ENCODE results near the gene SLC16A1. TPM values are rescaled to one million over a fixed set of nuclear protein-coding genes. Genes with fewer than 3 reads are reported as not detected.
"Not testable (repeated sequence)": the region's sequence is repeated elsewhere in the genome, so short reads cannot be mapped to it uniquely, and the experiment has no call there.

Gene SLC16A1, protein sequence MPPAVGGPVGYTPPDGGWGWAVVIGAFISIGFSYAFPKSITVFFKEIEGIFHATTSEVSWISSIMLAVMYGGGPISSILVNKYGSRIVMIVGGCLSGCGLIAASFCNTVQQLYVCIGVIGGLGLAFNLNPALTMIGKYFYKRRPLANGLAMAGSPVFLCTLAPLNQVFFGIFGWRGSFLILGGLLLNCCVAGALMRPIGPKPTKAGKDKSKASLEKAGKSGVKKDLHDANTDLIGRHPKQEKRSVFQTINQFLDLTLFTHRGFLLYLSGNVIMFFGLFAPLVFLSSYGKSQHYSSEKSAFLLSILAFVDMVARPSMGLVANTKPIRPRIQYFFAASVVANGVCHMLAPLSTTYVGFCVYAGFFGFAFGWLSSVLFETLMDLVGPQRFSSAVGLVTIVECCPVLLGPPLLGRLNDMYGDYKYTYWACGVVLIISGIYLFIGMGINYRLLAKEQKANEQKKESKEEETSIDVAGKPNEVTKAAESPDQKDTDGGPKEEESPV
- polyA plus RNA-seq (2013, experiment 1 of 2; ENCODE audit: insufficient read length) = 77.9 TPM
- 71.7 TPM for polyA plus RNA-seq (2013, experiment 2 of 2; ENCODE audit: insufficient read length)

DNA sequence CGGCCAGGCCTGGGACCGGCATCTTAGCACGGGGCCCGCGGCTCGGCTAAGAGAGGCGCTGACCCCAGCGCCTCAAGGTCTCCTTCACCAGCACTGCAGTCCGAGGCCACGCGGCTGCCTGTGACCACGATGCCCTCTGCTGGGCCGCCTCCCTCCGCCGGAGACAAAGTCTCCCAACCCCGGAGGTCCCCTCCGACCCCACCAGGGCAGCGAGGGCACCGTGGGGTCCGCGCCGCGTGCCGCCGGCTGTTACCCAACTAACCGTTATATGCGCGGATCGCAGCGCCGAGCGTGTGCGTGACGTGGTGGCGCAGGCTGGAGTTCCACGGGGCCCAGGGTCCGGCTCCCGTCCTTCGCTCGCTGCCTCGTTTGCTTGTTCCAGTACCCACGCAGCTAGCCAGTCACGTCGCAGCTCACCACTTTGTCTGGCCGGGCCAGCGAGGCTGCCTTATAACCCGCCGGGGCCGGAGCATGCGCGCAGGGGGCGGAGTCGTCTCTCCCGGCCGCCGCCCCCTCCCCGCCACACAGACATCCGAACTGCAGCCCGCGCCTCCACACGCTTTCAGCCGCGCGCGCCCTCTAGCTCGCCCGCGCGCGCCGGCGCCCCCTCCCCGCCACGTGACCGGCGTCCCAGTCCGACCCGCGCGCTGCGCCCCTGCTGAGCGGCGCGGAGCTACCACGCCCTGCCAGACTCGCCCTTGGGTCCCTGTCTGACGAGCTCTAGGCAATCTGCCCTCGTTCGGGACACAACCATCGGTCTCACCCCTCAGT, at the start of gene SLC16A1:
TSS of gene SLC16A1 (minus strand) at position 424 of the 771 bp plus-strand sequence. CDS start 26,888 bp downstream, outside the sequence.
- peak; percentile 95 for DNase-seq

- no peak for DNase-seq
Measured at GRCh38 chr1:113003751-113004690, 48.0 kb upstream of the SLC16A1 start.

GRCh38 chr1:113002297-113002696, 46.3 kb upstream of the SLC16A1 start:
- no peak for DNase-seq

DNA sequence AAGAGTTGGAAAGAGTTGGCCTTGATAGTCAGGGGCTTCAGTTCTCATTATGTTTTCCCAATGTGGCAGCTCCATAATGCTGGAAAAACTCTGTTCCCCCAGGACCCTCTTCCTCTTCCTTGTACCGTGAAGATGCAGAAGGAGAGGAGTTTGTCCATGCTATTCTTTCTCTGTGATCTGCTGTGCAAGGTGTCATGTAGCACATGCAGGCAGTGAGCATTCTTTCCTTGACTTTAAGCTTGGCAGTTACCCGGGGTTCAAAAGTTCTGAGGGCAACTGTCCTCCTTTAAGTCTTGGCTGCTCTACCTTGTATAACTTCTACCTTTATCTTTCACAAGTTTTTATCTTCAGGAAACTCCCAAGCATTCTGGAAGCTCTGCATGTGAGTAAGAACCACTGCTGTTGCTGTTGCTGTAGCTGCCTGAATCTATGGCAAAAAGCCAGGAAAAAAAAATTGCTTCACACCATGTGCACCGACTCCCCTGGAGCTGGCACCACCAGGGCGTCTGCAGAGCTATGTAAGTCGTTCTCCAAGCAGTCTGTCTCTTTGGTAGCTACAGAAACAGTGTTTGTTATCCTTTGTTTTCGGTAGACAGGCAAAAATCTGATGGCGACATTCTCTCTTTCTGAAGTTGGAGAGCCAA, 42.7 kb upstream of the SLC16A1 start:
- peak; percentile 49 for DNase-seq

GRCh38 chr1:112997781-112998180, 41.8 kb upstream of the SLC16A1 start:
- no peak for DNase-seq

DNA sequence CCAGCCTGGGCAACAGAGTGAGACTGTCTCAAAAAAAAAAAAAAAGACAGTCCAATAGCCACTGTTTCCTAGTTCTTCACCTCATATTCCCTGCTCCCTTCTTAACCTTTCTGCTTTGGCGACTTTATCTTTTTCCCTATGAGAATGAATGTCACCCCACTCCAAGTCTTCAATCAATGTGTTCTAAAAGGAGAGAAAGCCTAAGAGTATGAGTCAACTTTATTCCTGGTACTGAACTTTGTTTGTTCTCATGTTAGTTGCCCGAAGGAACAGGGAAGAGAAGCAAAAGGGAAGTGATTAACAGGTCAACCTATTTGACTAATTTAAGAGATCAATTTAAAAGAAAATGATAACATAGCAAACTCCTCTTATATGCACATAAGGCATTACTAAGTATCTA, 39.9 kb upstream of the SLC16A1 start:
- no peak for DNase-seq

GRCh38 chr1:112995021-112995420, 39.0 kb upstream of the SLC16A1 start:
- DNase-seq = not testable (repeated sequence)

DNA sequence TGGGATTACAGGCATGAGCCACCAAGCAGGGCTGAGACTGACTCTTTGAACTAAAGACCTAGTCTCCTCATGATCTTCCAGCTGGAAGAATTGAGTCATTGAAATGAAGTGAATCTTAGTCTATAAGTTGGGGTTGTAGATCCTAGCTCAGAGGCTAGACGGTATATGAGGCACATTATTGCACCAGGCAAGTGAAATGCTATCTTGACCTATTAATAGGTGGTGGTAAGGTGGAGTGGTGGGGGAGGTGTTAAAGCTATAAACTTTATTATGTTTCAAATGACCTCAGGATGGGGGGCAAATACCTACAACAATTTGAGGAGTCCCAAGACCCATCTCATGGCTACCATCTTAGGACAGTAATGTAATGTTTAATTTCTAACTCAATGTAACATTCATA, 36.8 kb upstream of the SLC16A1 start:
- DNase-seq = no peak

- DNase-seq = no peak
Measured at GRCh38 chr1:112991402-112992120, 35.6 kb upstream of the SLC16A1 start.

GRCh38 chr1:112990271-112990670, 34.3 kb upstream of the SLC16A1 start:
- no peak for DNase-seq

DNA sequence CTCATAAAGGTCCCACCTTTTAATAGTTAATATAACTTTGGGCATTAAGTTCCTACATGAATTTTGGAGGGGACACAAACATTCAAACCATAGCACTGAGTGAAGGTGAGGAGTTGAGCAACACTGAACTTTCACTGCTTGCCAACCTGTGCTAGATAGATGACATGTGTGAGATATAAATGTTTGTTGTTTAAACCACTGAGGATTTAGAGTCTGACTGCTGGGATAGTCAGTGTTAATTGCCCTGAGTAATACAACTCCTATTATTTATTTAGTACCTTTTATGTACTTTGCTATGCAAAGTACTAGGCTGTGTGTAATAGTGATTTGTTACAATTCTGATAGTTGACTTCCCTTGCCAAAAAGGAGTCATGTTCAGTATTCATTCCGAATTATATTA, 32.4 kb upstream of the SLC16A1 start:
- no peak for DNase-seq

DNA sequence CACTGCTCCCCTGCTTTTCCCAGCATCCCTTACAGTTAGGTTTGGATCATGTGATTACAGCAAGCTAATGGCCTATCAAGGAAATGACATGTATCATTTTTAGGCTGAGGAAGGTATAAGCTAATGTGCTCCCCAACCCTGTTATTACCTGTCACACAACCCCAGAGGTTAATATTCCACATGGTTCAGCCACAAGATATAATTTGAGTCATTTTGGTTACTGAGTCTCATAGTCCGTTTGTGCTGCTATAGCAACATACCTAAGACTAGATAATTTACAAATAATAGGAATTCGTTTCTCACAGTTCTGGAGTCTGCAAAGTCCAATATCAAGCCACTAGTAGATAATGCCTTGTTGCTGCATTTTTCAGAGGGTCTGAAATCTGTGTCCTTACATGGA, 29.1 kb upstream of the SLC16A1 start:
- DNase-seq = no peak

GRCh38 chr1:112983537-112984131, 27.6 kb upstream of the SLC16A1 start:
- DNase-seq = no peak

DNA sequence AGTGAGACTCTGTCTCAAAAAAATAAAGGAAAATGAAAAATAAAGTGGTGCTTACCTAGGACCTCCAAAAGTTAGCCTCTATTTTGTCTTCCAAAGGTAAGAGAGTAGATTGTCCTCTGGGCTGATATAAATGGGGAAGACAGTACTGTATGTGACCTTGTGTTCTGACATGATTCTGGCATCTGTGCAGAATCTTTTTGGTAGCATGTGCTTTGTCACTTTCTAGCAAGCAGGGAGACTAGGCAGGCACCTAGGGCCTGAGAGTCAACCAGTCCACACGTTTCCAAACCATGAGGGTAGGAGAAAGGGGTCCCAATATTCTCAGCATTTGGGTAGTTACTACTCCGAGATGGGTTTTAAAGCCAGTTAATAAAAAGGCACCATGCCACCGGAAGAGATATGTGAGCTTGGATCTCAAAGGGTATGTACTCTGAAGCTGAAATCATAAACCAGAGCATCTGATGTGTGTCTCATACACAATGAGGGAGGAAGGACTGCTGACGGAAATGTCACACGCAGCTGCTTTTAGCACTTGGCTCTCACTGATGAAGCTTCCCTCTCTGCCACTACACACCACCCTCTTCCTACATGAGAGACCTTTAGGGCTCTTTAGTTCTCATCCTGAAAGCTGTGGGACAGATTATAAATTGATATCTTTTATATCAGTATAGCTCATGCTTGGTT, 27.0 kb upstream of the SLC16A1 start:
- no peak for DNase-seq

DNA sequence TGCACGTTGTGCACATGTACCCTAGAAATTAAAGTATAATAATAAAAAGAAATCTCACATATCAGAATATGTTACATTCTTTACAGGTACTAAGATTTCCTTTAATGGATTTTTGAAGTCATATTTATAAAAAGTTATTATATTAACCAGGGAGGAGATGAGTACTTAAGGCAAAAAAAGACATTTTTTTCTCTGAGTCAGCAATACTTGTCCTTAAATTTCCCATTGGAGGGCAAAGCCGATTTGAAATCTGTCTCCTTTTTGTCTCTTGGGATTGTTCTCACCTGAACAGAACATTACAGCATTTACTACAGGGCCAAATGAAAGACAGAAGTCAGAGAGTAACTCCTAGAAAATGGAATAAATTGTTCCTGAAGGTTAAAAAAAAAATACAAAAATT, 26.3 kb upstream of the SLC16A1 start:
- DNase-seq = no peak

DNA sequence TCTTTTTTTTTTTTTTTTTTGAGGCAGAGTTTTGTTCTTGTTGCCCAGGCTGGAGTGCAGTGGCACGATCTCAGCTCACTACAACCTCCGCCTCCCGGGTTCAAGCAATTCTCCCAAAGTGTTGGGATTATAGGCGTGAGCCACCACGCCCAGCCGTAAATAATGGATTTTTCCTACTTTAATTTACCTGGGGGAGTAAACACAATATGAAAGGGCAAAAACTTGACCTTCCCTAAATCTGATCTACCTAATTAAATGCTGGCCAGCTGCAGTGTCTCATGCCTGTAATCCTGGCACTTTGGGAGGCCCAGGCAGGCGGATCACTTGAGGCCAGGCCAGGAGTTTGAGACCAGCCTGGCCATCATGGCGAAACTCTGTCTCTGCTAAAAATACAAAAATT, 25.8 kb upstream of the SLC16A1 start:
- not testable (repeated sequence) for DNase-seq

DNA sequence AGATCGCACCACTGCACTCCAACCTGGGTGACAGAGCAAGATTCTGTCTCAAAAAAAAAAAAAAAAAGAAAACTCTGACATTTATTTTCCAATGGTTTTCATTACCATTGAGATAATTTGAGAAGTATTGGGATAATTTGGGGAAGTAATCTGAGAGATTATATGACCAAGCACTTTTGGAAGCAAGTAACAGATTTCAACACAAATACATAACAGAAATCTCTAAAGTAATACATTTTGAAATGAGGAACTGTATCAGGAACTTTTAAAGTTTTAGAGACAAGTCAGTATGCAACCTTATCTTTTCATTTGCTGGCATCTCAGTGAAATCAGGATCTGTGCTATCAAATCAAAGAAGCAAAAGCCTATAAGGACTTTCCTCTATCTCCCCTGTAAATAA, 25.4 kb upstream of the SLC16A1 start:
- DNase-seq = no peak

- no peak for DNase-seq
Measured at GRCh38 chr1:112975336-112975735, 19.3 kb upstream of the SLC16A1 start.

DNA sequence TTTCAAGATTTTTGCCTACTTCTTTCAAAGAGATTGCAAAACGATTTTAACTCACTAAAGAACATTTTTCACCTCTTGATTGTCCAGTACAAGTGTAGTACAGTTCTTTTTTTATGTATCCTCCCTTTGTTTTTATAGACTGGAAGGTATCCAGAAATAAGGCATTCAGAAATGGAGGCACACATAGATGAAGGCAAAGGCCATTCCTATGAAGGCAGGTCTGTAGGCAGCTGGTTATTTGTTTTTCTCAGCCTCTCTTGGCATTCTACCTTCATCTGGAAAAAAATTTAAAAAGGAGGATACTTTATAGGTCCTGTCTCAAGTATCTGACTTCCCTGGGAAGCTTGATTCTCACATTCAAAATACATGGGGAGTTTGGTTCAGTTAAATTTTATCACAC, 18.6 kb upstream of the SLC16A1 start:
- no peak for DNase-seq

GRCh38 chr1:112973788-112974187, 17.8 kb upstream of the SLC16A1 start:
- DNase-seq = peak; percentile 11

All from fibroblast of skin of abdomen (primary cell).